Medulla oblongata (tissue), 1 donor: Measurements from ENCODE around the gene FBXW11.
"Not testable (repeated sequence)": the region's sequence is repeated elsewhere in the genome, so short reads cannot be mapped to it uniquely, and the experiment has no call there.

Experiments used
- DNase-seq: peaks from one replicate; pipeline ENCODE4 v3.0.0-alpha.2; 2015; ENCODE audit errors: extremely low spot score

Gene FBXW11

GRCh38 chr5:171984748-171985419, 21.6 kb downstream of the FBXW11 start:
- no peak for DNase-seq

- DNase-seq: no peak
These were observed 24.6 kb downstream of the FBXW11 start for GRCh38 chr5:171981847-171982246.

- no peak for DNase-seq
These were observed 25.6 kb downstream of the FBXW11 start for GRCh38 chr5:171980792-171981191.

- DNase-seq: no peak
These were observed 26.8 kb downstream of the FBXW11 start for GRCh38 chr5:171979606-171980005.

GRCh38 chr5:171978519-171978918, 27.9 kb downstream of the FBXW11 start:
- no peak for DNase-seq

GRCh38 chr5:171978016-171978415, 28.4 kb downstream of the FBXW11 start:
- DNase-seq: no peak

GRCh38 chr5:171977244-171977950, 29.0 kb downstream of the FBXW11 start:
- DNase-seq: not testable (repeated sequence)

GRCh38 chr5:171975877-171976667, 30.4 kb downstream of the FBXW11 start:
- no peak for DNase-seq

- no peak for DNase-seq
These were observed 31.1 kb downstream of the FBXW11 start for GRCh38 chr5:171975262-171975876.

- DNase-seq: no peak
These were observed 35.6 kb downstream of the FBXW11 start for GRCh38 chr5:171970826-171971225.

GRCh38 chr5:171969288-171969880, 37.1 kb downstream of the FBXW11 start:
- no peak for DNase-seq

- DNase-seq: no peak
These were observed 37.9 kb downstream of the FBXW11 start for GRCh38 chr5:171968531-171968930.

GRCh38 chr5:171966964-171967363, 39.5 kb downstream of the FBXW11 start:
- DNase-seq: no peak

GRCh38 chr5:171966270-171966669, 40.2 kb downstream of the FBXW11 start:
- no peak for DNase-seq

- no peak for DNase-seq
These were observed 40.7 kb downstream of the FBXW11 start for GRCh38 chr5:171965745-171966144.

GRCh38 chr5:171963416-171963815, 43.0 kb downstream of the FBXW11 start:
- no peak for DNase-seq

GRCh38 chr5:171961117-171961516, 45.3 kb downstream of the FBXW11 start:
- DNase-seq: no peak

- DNase-seq: peak; percentile 44
These were observed 48.7 kb downstream of the FBXW11 start for GRCh38 chr5:171957591-171958251.

- DNase-seq: no peak
These were observed 49.4 kb downstream of the FBXW11 start for GRCh38 chr5:171956887-171957495.

- no peak for DNase-seq
These were observed 50.1 kb downstream of the FBXW11 start for GRCh38 chr5:171956314-171956713.

GRCh38 chr5:171955761-171956160, 50.7 kb downstream of the FBXW11 start:
- DNase-seq: no peak
